GM19193 (cell line): ENCODE measurements around the gene PRSS21.

ENCODE experiments used
- POLR2A ChIP-seq: IDR thresholded peaks from 4 replicates; pipeline ENCODE4 v1.6.1; 2011; ENCODE audit not compliant: insufficient read depth, insufficient read length; ENCODE audit errors: extremely low read depth

Gene PRSS21

GRCh38 chr16:2816751-2817339 is at the start of gene PRSS21:
Gene PRSS21, plus strand, starts transcription at chr16:2817237. Its CDS starts 32 bp downstream, at chr16:2817269.
- no peak for TF ChIP-seq POLR2A

- TF ChIP-seq POLR2A, result no peak
Observed at GRCh38 chr16:2767891-2768290, 49.1 kb upstream of the PRSS21 start.

GRCh38 chr16:2768403-2769089 is 48.5 kb upstream of the PRSS21 start:
- TF ChIP-seq POLR2A, result peak; percentile 4

GRCh38 chr16:2769100-2769529 is 47.9 kb upstream of the PRSS21 start:
- no peak for TF ChIP-seq POLR2A

GRCh38 chr16:2769675-2770056 is 47.4 kb upstream of the PRSS21 start:
- no peak for TF ChIP-seq POLR2A

- peak; percentile 43 for TF ChIP-seq POLR2A
Observed at GRCh38 chr16:2770057-2770951, 46.7 kb upstream of the PRSS21 start.

- TF ChIP-seq POLR2A, result peak; percentile 13
Observed at GRCh38 chr16:2771496-2772402, 45.3 kb upstream of the PRSS21 start.

- TF ChIP-seq POLR2A, result no peak
Observed at GRCh38 chr16:2773188-2773968, 43.7 kb upstream of the PRSS21 start.

GRCh38 chr16:2774161-2774891 is 42.7 kb upstream of the PRSS21 start:
- no peak for TF ChIP-seq POLR2A

- no peak for TF ChIP-seq POLR2A
Observed at GRCh38 chr16:2775131-2775716, 41.8 kb upstream of the PRSS21 start.

GRCh38 chr16:2775765-2776499 is 41.1 kb upstream of the PRSS21 start:
- TF ChIP-seq POLR2A, result no peak

- TF ChIP-seq POLR2A, result no peak
Observed at GRCh38 chr16:2776500-2777139, 40.4 kb upstream of the PRSS21 start.

GRCh38 chr16:2777231-2777902 is 39.7 kb upstream of the PRSS21 start, which contains the start of gene ELOB:
Gene ELOB, minus strand, starts transcription at chr16:2777280. Its CDS starts 41 bp downstream, at chr16:2777239.
- peak; percentile 87 for TF ChIP-seq POLR2A
